ENCODE results near the gene RAB3IP.
"Not testable (repeated sequence)": the region's sequence is repeated elsewhere in the genome, so short reads cannot be mapped to it uniquely, and the experiment has no call there.

GRCh38 chr12:69807101-69807897, 68.6 kb downstream of the RAB3IP start:
- not testable (repeated sequence) for TF ChIP-seq EZH2phosphoT487 (IDR thresholded peaks at IDR 0.05; ENCODE audit: borderline replicate concordance, low read length)
- TF ChIP-seq, protein P1, sequence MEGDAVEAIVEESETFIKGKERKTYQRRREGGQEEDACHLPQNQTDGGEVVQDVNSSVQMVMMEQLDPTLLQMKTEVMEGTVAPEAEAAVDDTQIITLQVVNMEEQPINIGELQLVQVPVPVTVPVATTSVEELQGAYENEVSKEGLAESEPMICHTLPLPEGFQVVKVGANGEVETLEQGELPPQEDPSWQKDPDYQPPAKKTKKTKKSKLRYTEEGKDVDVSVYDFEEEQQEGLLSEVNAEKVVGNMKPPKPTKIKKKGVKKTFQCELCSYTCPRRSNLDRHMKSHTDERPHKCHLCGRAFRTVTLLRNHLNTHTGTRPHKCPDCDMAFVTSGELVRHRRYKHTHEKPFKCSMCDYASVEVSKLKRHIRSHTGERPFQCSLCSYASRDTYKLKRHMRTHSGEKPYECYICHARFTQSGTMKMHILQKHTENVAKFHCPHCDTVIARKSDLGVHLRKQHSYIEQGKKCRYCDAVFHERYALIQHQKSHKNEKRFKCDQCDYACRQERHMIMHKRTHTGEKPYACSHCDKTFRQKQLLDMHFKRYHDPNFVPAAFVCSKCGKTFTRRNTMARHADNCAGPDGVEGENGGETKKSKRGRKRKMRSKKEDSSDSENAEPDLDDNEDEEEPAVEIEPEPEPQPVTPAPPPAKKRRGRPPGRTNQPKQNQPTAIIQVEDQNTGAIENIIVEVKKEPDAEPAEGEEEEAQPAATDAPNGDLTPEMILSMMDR (IDR thresholded peaks at IDR 0.05; ENCODE audit: low read depth, low read length, poor library complexity, severe bottlenecking) = not testable (repeated sequence)
